K562 (cell line): ENCODE data around the gene PPP1R15A. TPM values are rescaled to one million over a fixed set of nuclear protein-coding genes. Genes with fewer than 3 reads are reported as not detected.
"Not testable (repeated sequence)": the region's sequence is repeated elsewhere in the genome, so short reads cannot be mapped to it uniquely, and the experiment has no call there.

Source experiments
- ATAC-seq: fragments of 200-7000 bp; cut with Tn5 transposase; 3 replicates; pipeline ENCODE4 v1.9.1; 2020; ENCODE audit warnings: moderate library complexity
- BruUV-seq: library from RNA; stranded (reverse); fragments of 400-500 nt; replicated peaks from 2 replicates; lab custom pipeline; 2021; lab: Mats Ljungman, UMichigan
- CTCF ChIA-PET: fragments of 300-600 bp; formaldehyde crosslinking; extraction: SDS; loops from one replicate; lab custom pipeline; 2021; ENCODE audit warnings: low intra/inter-chr PET ratio; lab: Yijun Ruan, JAX
- POLR2A ChIA-PET: fragments of 300-600, 350-650 bp; sonication (Branson Sonifier 250); formaldehyde crosslinking; extraction: SDS; loops from one replicate; lab custom pipeline; 2021; ENCODE audit warnings: antibody characterized with exemption, inconsistent platforms; lab: Yijun Ruan, JAX
- DNase-seq, 4 experiments: peaks; one replicate each; pipeline versions ENCODE4 v3.0.0 to v3.0.0-alpha.2; 2011 to 2018; ENCODE audit warnings: low spot score in 3 of 4, mixed read lengths in 3 of 4; ENCODE audit errors: extremely low read depth in 1 of 4
- FAIRE-seq: peaks from 2 replicates; lab custom pipeline; 2011; peaks lifted over from hg19 to GRCh38; lab: Jason Lieb, UNC
- H2AFZ ChIP-seq: 2 replicates; pipeline ENCODE4 v1.6.0; 2011; ENCODE audit warnings: low read depth, low read length, control low read depth, inconsistent platforms
- H3K27ac ChIP-seq: fragments of 200-600 bp; 3 replicates; pipeline ENCODE4 v1.8.0; 2011; ENCODE audit warnings: low read depth, mild to moderate bottlenecking, control low read depth, inconsistent platforms, low read length, moderate library complexity, mixed read lengths; ENCODE audit errors: extremely low read depth
- H3K27me3 ChIP-seq, 2 experiments: fragments of 300-600 bp in 1 of 2; 2 replicates in 1 of 2; 3 replicates in 1 of 2; pipeline versions ENCODE4 v1.6.0 to v1.8.0; 2011; ENCODE audit warnings: inconsistent platforms in 2 of 2, low read length in 2 of 2, mild to moderate bottlenecking in 1 of 2, mixed read lengths in 1 of 2, moderate library complexity in 1 of 2; ENCODE audit not compliant: control insufficient read depth in 2 of 2, insufficient read depth in 2 of 2
- H3K36me3 ChIP-seq: fragments of 300-600 bp; 3 replicates; pipeline ENCODE4 v1.8.0; 2011; ENCODE audit warnings: mild to moderate bottlenecking, low read length, inconsistent platforms; ENCODE audit not compliant: control insufficient read depth, insufficient read depth
- H3K4me1 ChIP-seq, 2 experiments: fragments of 200-600 bp in 1 of 2; replicated peaks in 1 of 2; 2 replicates in 1 of 2; 3 replicates in 1 of 2; pipeline versions ENCODE4 v1.5.1 to v1.8.0; 2011; ENCODE audit warnings: inconsistent platforms in 2 of 2, low read length in 2 of 2, mild to moderate bottlenecking in 1 of 2, mixed read lengths in 1 of 2, moderate library complexity in 1 of 2; ENCODE audit not compliant: control insufficient read depth in 2 of 2, insufficient read depth in 2 of 2
- H3K4me2 ChIP-seq: 2 replicates; pipeline ENCODE4 v1.6.1; 2011; ENCODE audit warnings: low read length, control low read depth, inconsistent platforms, mixed read lengths; ENCODE audit not compliant: insufficient read depth
- H3K4me3 ChIP-seq: fragments of 200-600 bp; sonication (generic), shearing (Covaris generic); 2 replicates; pipeline ENCODE4 v1.5.1; 2016; ENCODE audit warnings: control low read depth, inconsistent platforms
- H3K79me2 ChIP-seq: fragments of 200-600 bp; 3 replicates; pipeline ENCODE4 v1.8.0; 2011; ENCODE audit warnings: low read length, inconsistent platforms; ENCODE audit not compliant: control insufficient read depth, insufficient read depth
- H3K9ac ChIP-seq, 2 experiments: 2 replicates each; pipeline versions ENCODE4 v1.6.0 to v1.6.1; 2011; ENCODE audit warnings: low read depth in 2 of 2, low read length in 2 of 2, control low read depth in 1 of 2, inconsistent platforms in 1 of 2, mild to moderate bottlenecking in 1 of 2, mixed read lengths in 1 of 2; ENCODE audit not compliant: insufficient read depth in 1 of 2
- H3K9me1 ChIP-seq: one replicate; pipeline ENCODE4 v1.6.0; 2011; ENCODE audit warnings: inconsistent platforms, mild to moderate bottlenecking, low read length, moderate library complexity; ENCODE audit not compliant: control insufficient read depth, insufficient read depth
- H3K9me3 ChIP-seq: replicated peaks from 2 replicates; pipeline ENCODE4 v1.5.1; 2011; ENCODE audit warnings: low read depth, low read length, inconsistent platforms; ENCODE audit not compliant: control insufficient read depth, insufficient read depth
- H4K20me1 ChIP-seq: replicated peaks from 2 replicates; pipeline ENCODE4 v1.6.1; 2011; ENCODE audit warnings: low read length, inconsistent platforms, mixed read lengths; ENCODE audit not compliant: control insufficient read depth, insufficient read depth
- BACH1 ChIP-seq: fragments of 200-800 bp; sonication (Bioruptor generic); IDR thresholded peaks from 2 replicates; pipeline ENCODE4 v1.6.1; 2016; ENCODE audit warnings: missing genetic modification characterization, missing compliant biosample characterization
- BHLHE40 ChIP-seq: IDR thresholded peaks from 2 replicates; pipeline ENCODE4 v1.6.1; 2011; ENCODE audit warnings: low read length, improper control_type of control experiment
- BRD9 ChIP-seq: fragments of 450-650 bp; IDR thresholded peaks from 2 replicates; pipeline ENCODE4 v1.6.1; 2018; ENCODE audit warnings: low read depth; ENCODE audit not compliant: partially characterized antibody
- CREB1 ChIP-seq, 2 experiments: sonication (generic) in 1 of 2; formaldehyde crosslinking in 1 of 2; IDR thresholded peaks; 2 replicates each; pipeline versions ENCODE4 v1.6.1 to v1.8.0; 2012 to 2022; ENCODE audit warnings: inconsistent platforms in 1 of 2, mild to moderate bottlenecking in 1 of 2, missing genetic modification reagents in 1 of 2, moderate library complexity in 1 of 2
- FOXJ2 ChIP-seq: fragments of 200-800 bp; sonication (Bioruptor generic); IDR thresholded peaks from 2 replicates; pipeline ENCODE4 v1.6.1; 2016; ENCODE audit warnings: missing genetic modification characterization, missing compliant biosample characterization
- HDGF ChIP-seq: fragments of 450-650 bp; IDR thresholded peaks from 2 replicates; pipeline ENCODE4 v1.6.1; 2016
- HLTF ChIP-seq: fragments of 450-650 bp; IDR thresholded peaks from 2 replicates; pipeline ENCODE4 v1.6.1; 2016
- MIER1 ChIP-seq: fragments of 450-650 bp; IDR thresholded peaks from 2 replicates; pipeline ENCODE4 v1.6.1; 2016; ENCODE audit warnings: antibody characterized with exemption, mild to moderate bottlenecking, low read depth
- NFRKB ChIP-seq: fragments of 450-650 bp; IDR thresholded peaks from 2 replicates; pipeline ENCODE4 v1.6.1; 2016; ENCODE audit warnings: low read depth
- NRF1 ChIP-seq, 2 experiments: fragments of 450-650 bp; IDR thresholded peaks in 1 of 2; conservative IDR thresholded peaks in 1 of 2; 2 replicates each; pipeline ENCODE4 v1.6.1; 2014; ENCODE audit warnings: mild to moderate bottlenecking in 2 of 2
- POLR2A ChIP-seq: fragments of 450-650 bp; conservative IDR thresholded peaks from 2 replicates; pipeline ENCODE4 v1.6.1; 2016
- POLR2H ChIP-seq: IDR thresholded peaks from 2 replicates; pipeline ENCODE4 v1.6.1; 2016; ENCODE audit warnings: missing genetic modification characterization, low read depth, mild to moderate bottlenecking, control low read depth, missing compliant biosample characterization, moderate library complexity
- SMARCA5 ChIP-seq: fragments of 450-650 bp; IDR thresholded peaks from 2 replicates; pipeline ENCODE4 v1.6.1; 2016
- WGBS: fragments of 100-300 bp; shearing (Covaris generic); methylation state at CpG from one replicate; pipeline ENCODE4 v1.1.6; 2016; ENCODE audit warnings: low coverage, mixed read lengths; ENCODE audit not compliant: insufficient coverage; ENCODE audit errors: missing lambda C conversion rate; 5-methylcytosine and 5-hydroxymethylcytosine counted together
- in situ Hi-C: fragments of 300-500 bp; cut with MboI; formaldehyde crosslinking; loops from 4 replicates; pipeline ENCODE4 v1.15.0; 2018; ENCODE audit warnings: inconsistent platforms, mixed read lengths
- intact Hi-C: fragments of 100-400 bp; cut with micrococcal nuclease; formaldehyde crosslinking; loops from 2 replicates; pipeline ENCODE4 v1.14.2; 2022
- polyA plus RNA-seq, 8 experiments: library from polyadenylated mRNA; depleted of rRNA in 4 of 8; stranded (reverse) in 5 of 8; unstranded in 3 of 8; fragments of >200 nt; fragmentation: Nextera tagmentation in 2 of 8; fragmentation: Illumina TruSeq in 1 of 8; extraction: Ambion mirVana in 2 of 8; extraction: Trizol in 1 of 8; gene quantifications; 2 replicates each; pipeline versions ENCODE4 v1.2.1 to v1.2.3, GENCODE V29; 2011 to 2014; ENCODE audit warnings: inconsistent platforms in 1 of 8, missing spikeins in 1 of 8
- total RNA-seq, 7 experiments: library from RNA; depleted of rRNA in 6 of 7; stranded (reverse); fragments of >200 nt in 6 of 7; fragmentation: Illumina TruSeq in 2 of 7; extraction: Trizol in 2 of 7; gene quantifications; 2 replicates each; pipeline versions ENCODE4 v1.2.1 to v1.2.3, GENCODE V29; 2011 to 2021; ENCODE audit warnings: low replicate concordance in 1 of 7
- TF ChIP-seq, protein P1 (sequence below): sonication (generic); formaldehyde crosslinking; IDR thresholded peaks from 2 replicates; pipeline ENCODE4 v1.8.0; 2022; ENCODE audit warnings: mild to moderate bottlenecking, missing genetic modification reagents
- TF ChIP-seq, protein P2 (sequence below): IDR thresholded peaks from 2 replicates; pipeline ENCODE4 v1.6.1; 2016; ENCODE audit warnings: missing genetic modification characterization, missing compliant biosample characterization

Gene PPP1R15A
- total and polyA plus RNA-seq, 9 of the 15 experiments (the other 6 are each of a cell fraction or from before 2014, with no cell fraction given) = 0.42 to 73.7 (median 44.0) TPM

DNA sequence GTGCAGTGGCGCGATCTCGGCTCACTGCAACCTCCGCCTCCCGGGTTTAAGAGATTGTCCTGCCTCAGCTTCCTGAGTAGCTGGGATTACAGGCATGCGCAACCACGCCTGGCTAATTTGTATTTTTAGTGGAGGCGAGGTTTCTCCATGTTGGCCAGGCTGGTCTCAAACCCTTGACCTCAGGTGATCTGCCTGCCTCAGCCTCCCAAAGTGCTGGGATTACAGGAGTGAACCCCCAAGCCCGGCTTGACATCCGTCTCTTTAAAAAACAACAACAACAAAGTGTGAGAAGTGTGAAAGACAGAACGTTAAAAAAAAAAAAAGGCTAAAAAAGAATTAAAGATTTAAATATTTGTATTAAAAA is 27.1 kb downstream of the PPP1R15A start:
- H3K9ac ChIP-seq = peak overlapping the region; percentile 48 to 88; a peak in 3 of 4 replicates
- peak overlapping the region; percentile 71 for H2AFZ ChIP-seq
- H3K4me2 ChIP-seq = peak overlapping the region; percentile 89
- peaks cover 35% of the 10 kb centered on the region for H3K79me2 ChIP-seq
- H4K20me1 ChIP-seq; FAIRE-seq; DNase-seq; H3K9me3 ChIP-seq; H3K9me1 ChIP-seq; intact Hi-C loops; in situ Hi-C loops; ATAC-seq; BruUV-seq; H3K27me3 ChIP-seq; TF ChIP-seq CREB1 (IDR thresholded peaks at IDR 0.05): not testable (repeated sequence)
- H3K36me3 ChIP-seq = peaks cover 15% of the 10 kb centered on the region; the same call in 2 of the 3 replicates
- peak overlapping the region; percentile 12; the same call in 1 of the 2 replicates for H3K4me3 ChIP-seq
- peak overlapping the region; percentile 72 for H3K27ac ChIP-seq
- peaks cover 27 to 69% of the 10 kb centered on the region in 2 experiments for H3K4me1 ChIP-seq
- POLR2A ChIA-PET = interaction anchor here (0.6 to 9.7 kb wide), 12 partner anchors 14 to 310 kb away, joined by 3 to 205 read pairs (median 4); partner anchors contain the start of genes FTL and PPP1R15A
- CTCF ChIA-PET = interaction anchor here (0.9 kb wide), 1 partner anchor 71 kb away, joined by 3 read pairs; no protein-coding TSS in a partner anchor
- TF ChIP-seq HLTF = 0 out of 2 replicates have a peak, but pooled peaks have one; percentile 22
- peak; percentile 82; the same call in 1 of the 2 replicates for TF ChIP-seq SMARCA5
- 0 out of 2 replicates have a peak, but pooled peaks have one; percentile 25 for TF ChIP-seq BACH1 (tag)
- TF ChIP-seq NFRKB = peak; percentile 48; the same call in 1 of the 2 replicates
- TF ChIP-seq MIER1 = 0 out of 2 replicates have a peak, but pooled peaks have one; percentile 48
- 0 out of 2 replicates have a peak, but pooled peaks have one; percentile 8 for TF ChIP-seq CREB1 (CRISPR knock-in tag; IDR thresholded peaks at IDR 0.05)
- peak; percentile 28; the same call in 1 of the 2 replicates for TF ChIP-seq POLR2H (tag)
- peak; percentile 15; the same call in 1 of the 2 replicates for TF ChIP-seq FOXJ2 (tag)
- peak; percentile 79 to 83 for TF ChIP-seq NRF1 (conservative IDR thresholded peaks at IDR 0.05 in 1 of 2, IDR thresholded peaks at IDR 0.05 in 1 of 2)
- 0 out of 2 replicates have a peak, but pooled peaks have one; percentile 1 for TF ChIP-seq BHLHE40
- TF ChIP-seq HDGF = 0 out of 2 replicates have a peak, but pooled peaks have one; percentile 76
- TF ChIP-seq, protein P1, sequence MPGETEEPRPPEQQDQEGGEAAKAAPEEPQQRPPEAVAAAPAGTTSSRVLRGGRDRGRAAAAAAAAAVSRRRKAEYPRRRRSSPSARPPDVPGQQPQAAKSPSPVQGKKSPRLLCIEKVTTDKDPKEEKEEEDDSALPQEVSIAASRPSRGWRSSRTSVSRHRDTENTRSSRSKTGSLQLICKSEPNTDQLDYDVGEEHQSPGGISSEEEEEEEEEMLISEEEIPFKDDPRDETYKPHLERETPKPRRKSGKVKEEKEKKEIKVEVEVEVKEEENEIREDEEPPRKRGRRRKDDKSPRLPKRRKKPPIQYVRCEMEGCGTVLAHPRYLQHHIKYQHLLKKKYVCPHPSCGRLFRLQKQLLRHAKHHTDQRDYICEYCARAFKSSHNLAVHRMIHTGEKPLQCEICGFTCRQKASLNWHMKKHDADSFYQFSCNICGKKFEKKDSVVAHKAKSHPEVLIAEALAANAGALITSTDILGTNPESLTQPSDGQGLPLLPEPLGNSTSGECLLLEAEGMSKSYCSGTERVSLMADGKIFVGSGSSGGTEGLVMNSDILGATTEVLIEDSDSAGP (CRISPR knock-in tag) = peak; percentile 61; the same call in 1 of the 2 replicates
- 0 out of 2 replicates have a peak, but pooled peaks have one; percentile 33 for TF ChIP-seq POLR2A
- peak; percentile 64 for TF ChIP-seq BRD9
- TF ChIP-seq, protein P2, sequence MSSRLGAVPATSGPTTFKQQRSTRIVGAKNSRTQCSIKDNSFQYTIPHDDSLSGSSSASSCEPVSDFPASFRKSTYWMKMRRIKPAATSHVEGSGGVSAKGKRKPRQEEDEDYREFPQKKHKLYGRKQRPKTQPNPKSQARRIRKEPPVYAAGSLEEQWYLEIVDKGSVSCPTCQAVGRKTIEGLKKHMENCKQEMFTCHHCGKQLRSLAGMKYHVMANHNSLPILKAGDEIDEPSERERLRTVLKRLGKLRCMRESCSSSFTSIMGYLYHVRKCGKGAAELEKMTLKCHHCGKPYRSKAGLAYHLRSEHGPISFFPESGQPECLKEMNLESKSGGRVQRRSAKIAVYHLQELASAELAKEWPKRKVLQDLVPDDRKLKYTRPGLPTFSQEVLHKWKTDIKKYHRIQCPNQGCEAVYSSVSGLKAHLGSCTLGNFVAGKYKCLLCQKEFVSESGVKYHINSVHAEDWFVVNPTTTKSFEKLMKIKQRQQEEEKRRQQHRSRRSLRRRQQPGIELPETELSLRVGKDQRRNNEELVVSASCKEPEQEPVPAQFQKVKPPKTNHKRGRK (tag) = peak; percentile 37; the same call in 1 of the 2 replicates
- WGBS = 12% methylated on average over 9 of the region's 11 CpGs
